ENCODE measurements around the gene AGMAT. TPM values are rescaled to one million over a fixed set of nuclear protein-coding genes. Genes with fewer than 3 reads are reported as not detected.

Gene AGMAT
- total and polyA plus RNA-seq, 9 of the 15 experiments (the other 6 are each of a cell fraction or from before 2014, with no cell fraction given) = not detected

GRCh38 chr1:15543589-15544568 is 41.0 kb downstream of the AGMAT start (continued):
- peak in 1 of 2 experiments; percentile 95; a peak in 2 of 4 replicates for TF ChIP-seq MLLT1 (IDR thresholded peaks at IDR 0.05)
- TF ChIP-seq MAZ (CRISPR knock-in tag; conservative IDR thresholded peaks at IDR 0.05 in 1 of 2, IDR thresholded peaks at IDR 0.05 in 1 of 2) = peak; percentile 19 to 66; a peak in 1 of 4 replicates
- peak; percentile 96 for TF ChIP-seq JUN (IDR thresholded peaks at IDR 0.05; ENCODE audit: borderline replicate concordance, low read depth, low read length)
- TF ChIP-seq JUN (CRISPR knock-in tag; IDR thresholded peaks at IDR 0.05; ENCODE audit: borderline replicate concordance) = no peak
- no peak for TF ChIP-seq FOXO4 (CRISPR knock-in tag; IDR thresholded peaks at IDR 0.05)
- TF ChIP-seq ZNF77 (CRISPR knock-in tag; IDR thresholded peaks at IDR 0.05) = no peak
- TF ChIP-seq CREBBP (IDR thresholded peaks at IDR 0.05; ENCODE audit: low read depth, low read length) = no peak
- no peak for TF ChIP-seq ZNF124 (CRISPR knock-in tag; IDR thresholded peaks at IDR 0.05)
- TF ChIP-seq MEF2A (IDR thresholded peaks at IDR 0.05; ENCODE audit: control insufficient read depth, low read depth, low read length) = peak; percentile 65; the same call in 1 of the 2 replicates
- TF ChIP-seq FOSL1 (tag; conservative IDR thresholded peaks at IDR 0.05) = peak; percentile 100
- TF ChIP-seq PCBP2 (IDR thresholded peaks at IDR 0.05; ENCODE audit: low read depth, low read length, poor library complexity, severe bottlenecking) = no peak
- no peak for TF ChIP-seq YBX1 (IDR thresholded peaks at IDR 0.05)
- TF ChIP-seq MEIS2 (IDR thresholded peaks at IDR 0.05; ENCODE audit: partially characterized antibody) = peak; percentile 100
- no peak for TF ChIP-seq HNRNPLL (IDR thresholded peaks at IDR 0.05; ENCODE audit: low read depth, low read length, poor library complexity, severe bottlenecking)
- TF ChIP-seq AFF1 (IDR thresholded peaks at IDR 0.05; ENCODE audit: low read depth in 1 of 2, partially characterized antibody in 2 of 2) = peak in 1 of 2 experiments; percentile 94
- TF ChIP-seq STAT5A (IDR thresholded peaks at IDR 0.05; ENCODE audit: borderline replicate concordance, low read length) = peak; percentile 95
- no peak; the same call in 1 of the 2 replicates for TF ChIP-seq MIER1 (IDR thresholded peaks at IDR 0.05; ENCODE audit: low read depth)
- no peak for TF ChIP-seq NELFE (IDR thresholded peaks at IDR 0.05; ENCODE audit: insufficient read depth, insufficient read length)
- TF ChIP-seq MYBL2 (IDR thresholded peaks at IDR 0.05; ENCODE audit: low read depth) = peak; percentile 59; the same call in 1 of the 2 replicates
- no peak for TF ChIP-seq MYBL2 (CRISPR knock-in tag; IDR thresholded peaks at IDR 0.05; ENCODE audit: borderline replicate concordance)

Measured in K562 (cell line).